HFF-Myc (cell line): ENCODE data around the gene ZKSCAN3.
"Not testable (repeated sequence)": the region's sequence is repeated elsewhere in the genome, so short reads cannot be mapped to it uniquely, and the experiment has no call there.

Experiments
- DNase-seq: peaks from one replicate; pipeline ENCODE4 v3.0.0-alpha.2; 2011; ENCODE audit warnings: low read depth; ENCODE audit errors: extremely low read depth
- H3K4me3 ChIP-seq: replicated peaks from 2 replicates; pipeline ENCODE4 v1.5.1; 2011; ENCODE audit warnings: low read depth, mild to moderate bottlenecking, control low read depth, low read length
- CTCF ChIP-seq: IDR thresholded peaks from 2 replicates; pipeline ENCODE4 v1.5.1; 2012; ENCODE audit warnings: mild to moderate bottlenecking, low read depth, low read length, control low read depth; ENCODE audit errors: missing control alignments

The ZKSCAN3 gene

GRCh38 chr6:28353356-28353755 lies 3.6 kb downstream of the ZKSCAN3 start:
- DNase-seq = no peak
- TF ChIP-seq CTCF = no peak
- no peak overlapping the region for H3K4me3 ChIP-seq

GRCh38 chr6:28353981-28354676 lies 4.4 kb downstream of the ZKSCAN3 start:
- H3K4me3 ChIP-seq = no peak overlapping the region
- no peak for TF ChIP-seq CTCF
- DNase-seq = no peak

- no peak for TF ChIP-seq CTCF
- H3K4me3 ChIP-seq = peak overlapping the region; percentile 63
- DNase-seq = no peak
Measured at GRCh38 chr6:28354688-28355554, 5.2 kb downstream of the ZKSCAN3 start.

DNA sequence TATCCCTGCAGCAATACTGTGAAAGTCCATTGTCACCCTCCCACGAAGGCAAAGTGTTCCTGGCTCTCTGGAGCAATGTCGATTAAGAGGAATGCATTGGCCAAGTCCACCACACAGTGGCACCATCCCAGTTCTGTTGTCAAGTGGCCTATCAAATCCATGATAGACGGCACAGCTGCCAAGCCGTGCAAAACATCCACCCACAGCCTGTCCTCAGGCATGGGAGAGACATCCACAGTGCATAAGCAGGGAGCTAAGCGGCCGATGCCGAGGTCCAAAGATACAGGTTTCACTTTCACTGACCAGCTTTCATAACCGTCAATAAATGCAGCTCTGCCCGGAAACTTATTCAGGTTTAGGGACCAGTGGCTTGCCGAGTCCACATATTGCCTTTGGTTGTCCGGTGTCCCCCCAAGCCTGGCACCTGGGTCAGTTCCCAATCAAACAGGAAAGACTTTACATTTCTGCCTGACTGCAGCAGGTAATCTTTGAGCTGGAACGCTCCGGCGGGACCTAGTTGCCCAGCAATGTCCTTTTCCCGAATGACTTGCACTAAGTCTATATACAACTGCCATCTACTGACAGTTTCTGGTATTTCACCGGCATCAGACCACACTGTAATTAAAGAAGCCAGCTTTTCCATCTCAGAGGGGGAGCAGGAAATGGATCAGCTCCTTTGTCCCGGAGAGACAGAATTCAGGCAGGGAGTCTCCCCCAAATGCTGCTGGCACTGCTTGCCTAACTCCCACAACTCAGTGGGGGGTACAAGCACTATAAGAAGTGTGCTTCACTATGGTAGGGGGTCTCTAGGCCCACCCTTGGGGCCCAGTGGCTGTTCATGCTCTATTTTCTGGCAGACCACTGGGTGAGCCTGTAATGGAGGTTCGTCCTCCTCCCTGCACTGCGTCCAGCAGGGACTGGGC lies 6.3 kb downstream of the ZKSCAN3 start:
- peak overlapping the region; percentile 63 for H3K4me3 ChIP-seq
- TF ChIP-seq CTCF = peak; percentile 70
- DNase-seq = peak; percentile 85

DNA sequence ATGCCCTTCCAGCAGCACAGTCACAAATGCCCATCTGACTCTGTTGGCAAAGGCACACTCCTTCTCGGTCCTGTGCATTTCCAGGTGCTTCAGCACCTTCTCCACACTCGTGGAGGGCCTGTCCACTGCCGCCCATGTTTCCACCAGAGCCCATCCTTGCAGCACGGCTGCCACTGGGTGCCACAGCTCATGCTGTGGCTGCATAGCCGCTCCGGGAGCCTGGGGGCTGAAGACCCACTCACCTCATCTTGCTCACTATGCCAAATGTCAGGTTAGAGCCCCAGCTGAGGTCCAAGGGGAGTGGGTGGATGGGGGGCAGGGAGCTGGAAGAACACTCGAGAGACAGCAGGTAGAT lies 6.9 kb downstream of the ZKSCAN3 start:
- no peak overlapping the region for H3K4me3 ChIP-seq
- DNase-seq = no peak
- TF ChIP-seq CTCF = no peak

DNA sequence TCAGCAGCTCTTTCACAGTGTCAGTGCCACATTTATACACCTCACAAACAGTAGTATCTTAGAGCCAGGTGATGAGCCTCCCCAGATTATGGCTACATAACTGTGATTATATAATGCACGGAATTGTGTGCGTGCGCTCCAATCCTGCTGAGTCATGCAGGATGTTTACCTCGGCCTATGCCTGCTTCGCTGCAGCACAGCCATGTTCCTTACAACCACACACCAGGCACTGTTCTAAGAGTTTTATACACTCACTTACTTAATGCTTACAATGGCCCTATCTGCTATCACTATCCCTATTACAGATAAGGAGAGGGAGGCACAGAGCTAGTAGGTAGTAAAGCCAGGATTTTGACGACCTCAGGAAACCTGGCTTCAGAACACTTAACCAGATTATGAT lies 7.3 kb downstream of the ZKSCAN3 start:
- no peak for DNase-seq

DNA sequence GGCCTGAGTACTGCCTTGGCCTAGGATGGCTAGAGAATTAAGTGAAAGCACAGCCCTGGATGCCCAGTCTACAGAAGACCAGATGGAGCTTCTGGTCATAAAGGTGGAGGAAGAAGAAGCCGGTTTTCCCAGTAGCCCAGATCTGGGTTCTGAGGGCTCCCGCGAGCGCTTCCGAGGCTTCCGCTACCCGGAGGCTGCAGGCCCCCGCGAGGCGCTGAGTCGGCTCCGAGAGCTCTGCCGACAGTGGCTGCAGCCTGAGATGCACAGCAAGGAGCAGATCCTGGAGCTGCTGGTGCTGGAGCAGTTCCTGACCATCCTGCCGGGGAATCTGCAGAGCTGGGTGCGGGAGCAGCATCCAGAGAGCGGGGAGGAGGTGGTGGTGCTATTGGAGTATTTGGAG lies 9.8 kb downstream of the ZKSCAN3 start:
- not testable (repeated sequence) for H3K4me3 ChIP-seq, DNase-seq

More for the DNA sequence above, 7.3 kb downstream of the ZKSCAN3 start:
- H3K4me3 ChIP-seq = no peak overlapping the region
- no peak for TF ChIP-seq CTCF
